NCI-H1105 treated with DMSO at 0.1 percent for 48 hours (cell line): ENCODE data around the gene WRNIP1.

Experiments
- DNase-seq: peaks from one replicate; lab custom pipeline; 2025; lab: John Stamatoyannopoulos, UW

The WRNIP1 gene

GRCh38 chr6:2807342-2808090 is 42.3 kb downstream of the WRNIP1 start:
- DNase-seq = no peak

- DNase-seq = no peak
Observed at GRCh38 chr6:2809015-2809414, 43.8 kb downstream of the WRNIP1 start.

GRCh38 chr6:2810092-2810671 is 45.0 kb downstream of the WRNIP1 start:
- no peak for DNase-seq

GRCh38 chr6:2812695-2813094 is 47.5 kb downstream of the WRNIP1 start:
- DNase-seq = no peak

DNA sequence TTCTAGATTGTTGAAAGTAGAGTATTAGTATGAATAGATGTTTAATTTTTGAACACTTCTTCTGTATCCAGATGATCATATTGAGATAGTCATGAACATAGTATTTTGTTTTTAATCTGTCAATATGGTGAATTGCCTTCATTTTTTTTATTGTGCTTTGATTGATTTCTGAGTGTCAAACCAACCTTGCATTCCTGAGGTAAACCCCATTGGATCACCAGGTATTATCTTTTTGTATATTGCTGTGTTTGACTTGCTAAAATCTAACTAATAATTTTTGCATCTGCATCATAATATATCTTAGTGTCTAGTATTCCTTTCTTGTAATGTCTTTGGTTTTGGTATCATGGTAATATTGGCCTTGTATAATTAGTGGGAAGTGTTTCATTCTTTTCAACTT is 51.0 kb downstream of the WRNIP1 start:
- DNase-seq = no peak

GRCh38 chr6:2817903-2818443 is 52.8 kb downstream of the WRNIP1 start:
- DNase-seq = no peak

DNA sequence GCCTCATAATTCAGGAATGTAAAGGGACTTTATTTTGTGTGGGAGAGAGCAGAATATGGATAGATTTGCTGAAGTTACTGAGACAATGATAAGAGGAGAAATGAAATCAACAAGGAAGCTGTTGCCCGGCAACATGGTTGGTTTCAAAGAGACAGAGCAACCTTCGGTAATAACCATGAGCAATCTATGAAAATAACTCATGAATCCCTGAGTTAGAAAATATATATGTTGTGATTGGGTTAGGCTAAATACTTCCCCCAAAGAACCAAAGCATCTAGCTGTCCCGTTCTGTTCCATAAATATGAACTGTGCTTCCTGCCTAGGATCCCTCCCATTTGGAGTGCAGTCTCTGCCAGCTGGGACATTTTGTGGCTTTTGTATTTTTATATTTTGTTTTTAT is 53.4 kb downstream of the WRNIP1 start:
- no peak for DNase-seq

DNA sequence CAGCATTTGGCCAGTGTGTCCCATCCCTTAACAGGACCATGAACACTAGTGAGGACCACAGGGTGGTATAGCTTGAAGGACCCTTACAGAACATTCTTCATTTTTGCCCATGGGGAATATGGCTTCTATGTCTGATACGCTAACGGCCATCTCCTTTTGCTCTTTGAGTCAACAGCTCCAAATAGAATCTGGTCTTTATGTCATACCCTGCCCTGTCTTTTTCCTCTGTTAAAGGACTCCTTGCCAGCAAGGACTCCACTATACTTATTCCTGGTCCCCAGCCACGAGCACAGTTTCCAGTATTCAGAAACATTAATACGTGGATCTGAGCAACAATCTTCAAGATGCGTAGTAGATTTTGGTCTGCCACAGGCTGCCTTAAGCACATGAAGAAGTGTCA is 53.9 kb downstream of the WRNIP1 start:
- no peak for DNase-seq

GRCh38 chr6:2819978-2820377 is 54.8 kb downstream of the WRNIP1 start:
- no peak for DNase-seq

DNA sequence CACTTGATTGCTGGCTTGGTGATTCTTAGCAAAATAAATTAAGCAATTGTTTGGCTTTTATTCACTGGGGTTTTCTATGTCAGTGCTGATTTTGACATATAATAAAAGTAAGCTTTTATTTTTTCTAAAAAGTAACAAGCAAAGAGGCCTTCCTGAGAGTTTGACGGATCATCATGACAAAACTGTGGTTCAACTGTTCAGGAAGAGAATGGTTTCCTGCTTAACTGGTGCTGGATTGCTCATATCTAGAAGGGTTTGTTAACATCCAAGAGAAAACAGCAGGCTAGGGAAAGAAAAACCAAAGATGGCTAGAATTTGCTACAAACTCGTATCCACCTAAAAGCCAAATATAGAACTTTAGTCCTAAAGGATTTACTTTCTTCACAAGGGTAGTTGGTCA is 55.2 kb downstream of the WRNIP1 start:
- DNase-seq = no peak

GRCh38 chr6:2821554-2821953 is 56.4 kb downstream of the WRNIP1 start:
- DNase-seq = no peak

DNA sequence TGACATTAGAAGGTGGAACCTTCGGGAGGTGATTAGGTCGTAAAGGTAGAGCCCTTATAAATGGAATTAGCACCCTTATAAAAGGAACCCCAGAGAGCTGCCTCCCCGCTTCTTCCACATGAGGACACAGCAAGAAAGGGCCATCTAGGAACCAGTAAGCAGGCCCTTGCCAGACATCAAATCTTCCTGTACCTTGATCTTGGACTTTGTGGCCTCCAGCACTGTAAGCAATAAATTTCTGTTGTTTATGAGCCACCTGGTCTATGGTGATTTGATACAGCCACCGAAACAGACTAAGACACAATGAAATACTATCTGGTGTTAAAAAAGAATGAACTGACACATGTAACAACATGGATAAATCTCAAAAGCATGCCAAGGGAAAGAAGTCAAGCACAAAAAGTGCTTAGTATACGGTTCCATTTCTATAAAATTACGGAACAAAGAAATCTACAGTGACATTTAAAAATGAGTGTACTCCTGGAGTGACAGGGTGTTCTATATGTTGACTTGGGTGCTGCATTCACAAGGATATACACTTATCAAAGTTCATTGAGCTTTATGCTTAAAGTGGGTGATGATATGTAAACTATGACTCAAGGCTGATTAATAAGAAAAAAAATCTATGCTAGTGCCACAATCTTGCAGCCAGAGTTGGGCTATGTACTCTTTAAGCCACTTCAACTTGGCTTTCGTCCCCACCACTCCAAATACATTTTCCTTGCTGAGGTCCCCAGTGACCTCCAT is 58.1 kb downstream of the WRNIP1 start:
- no peak for DNase-seq

DNA sequence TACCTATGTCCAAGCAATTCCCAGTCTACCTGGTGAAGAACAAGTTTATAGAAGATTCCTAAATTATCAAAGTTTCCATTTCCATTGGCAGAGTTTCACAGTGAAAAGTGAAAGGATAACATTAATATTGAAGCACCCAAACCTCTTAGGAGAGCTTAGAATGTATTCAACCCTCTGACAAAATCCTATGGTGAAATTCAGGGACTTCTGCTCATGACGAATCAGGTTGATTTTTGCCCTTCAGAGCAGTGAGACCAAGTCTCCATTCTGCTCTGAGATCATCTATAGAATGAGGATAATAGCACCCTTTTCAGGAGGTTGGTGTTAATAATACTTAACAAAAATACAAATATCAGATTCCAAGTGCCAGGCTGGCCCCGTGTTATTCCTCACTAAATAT is 60.9 kb downstream of the WRNIP1 start:
- no peak for DNase-seq

DNA sequence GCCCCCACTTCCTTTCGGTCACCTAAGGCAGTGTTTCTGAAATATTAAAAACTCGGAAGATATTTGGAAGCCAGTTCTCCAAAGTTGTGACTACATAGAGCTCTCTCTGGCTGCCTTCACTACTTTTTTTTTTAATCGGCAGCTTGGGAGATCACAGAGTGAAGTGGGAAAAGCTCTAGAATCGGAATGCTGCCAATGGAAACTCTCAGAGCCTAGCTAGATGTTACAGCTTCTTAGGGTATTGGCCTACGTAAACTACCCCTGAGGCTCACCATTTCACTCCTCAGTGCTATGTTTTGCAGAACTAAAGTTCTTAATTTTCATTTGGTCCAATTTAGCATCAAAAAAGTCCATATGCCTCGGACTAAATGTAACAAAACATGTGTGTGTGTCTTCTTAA is 61.9 kb downstream of the WRNIP1 start:
- no peak for DNase-seq

- DNase-seq = no peak
Observed at GRCh38 chr6:2828629-2829028, 63.4 kb downstream of the WRNIP1 start.

GRCh38 chr6:2829253-2829652 is 64.1 kb downstream of the WRNIP1 start:
- no peak for DNase-seq

- no peak for DNase-seq
Observed at GRCh38 chr6:2830183-2830582, 65.0 kb downstream of the WRNIP1 start.

DNA sequence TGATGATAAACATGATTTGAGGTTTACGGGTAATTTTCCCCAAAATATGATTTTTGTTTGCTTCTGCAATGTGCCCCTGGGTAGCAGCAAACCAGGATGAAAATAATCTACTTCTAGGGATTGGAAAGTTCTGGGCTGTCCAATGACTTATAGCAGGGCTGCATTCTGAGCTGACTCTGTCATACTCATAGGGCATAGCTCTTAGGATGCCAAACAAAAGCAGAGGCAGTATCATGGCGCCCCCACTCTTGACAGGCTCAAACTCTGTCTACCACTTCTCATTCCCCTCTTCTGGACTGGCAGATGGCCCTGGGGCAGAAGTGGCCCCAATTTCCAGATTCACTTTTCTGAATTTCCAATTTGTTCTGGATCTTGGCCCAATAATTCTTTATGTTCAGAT is 66.2 kb downstream of the WRNIP1 start:
- no peak for DNase-seq

GRCh38 chr6:2834262-2834661 is 69.1 kb downstream of the WRNIP1 start:
- DNase-seq = no peak
